GM12878 (cell line): ENCODE data around the gene SYT3. TPM values are rescaled to one million over a fixed set of nuclear protein-coding genes. Genes with fewer than 3 reads are reported as not detected.

Experiments
- ATAC-seq: fragments of 200-7000 bp; cut with Tn5 transposase; 3 replicates; pipeline ENCODE4 v1.9.1; 2020; ENCODE audit warnings: mild to moderate bottlenecking, moderate library complexity
- BruUV-seq: library from RNA; stranded (reverse); fragments of 400-500 nt; replicated peaks from 2 replicates; lab custom pipeline; 2021; lab: Mats Ljungman, UMichigan
- CTCF ChIA-PET: fragments of 300-600 bp; sonication (Branson Sonifier 250); formaldehyde crosslinking; extraction: SDS; loops from one replicate; lab custom pipeline; 2021; ENCODE audit warnings: inconsistent platforms; lab: Yijun Ruan, JAX
- POLR2A ChIA-PET: fragments of 350-600 bp; formaldehyde crosslinking; extraction: SDS; loops from one replicate; lab custom pipeline; 2021; ENCODE audit warnings: inconsistent platforms; lab: Charles Lee
- RAD21 ChIA-PET: fragments of 300-600 bp; sonication (Branson Sonifier 250); formaldehyde crosslinking; loops from one replicate; lab custom pipeline; 2023; ENCODE audit warnings: antibody characterized with exemption; ENCODE audit not compliant: unreplicated experiment; lab: Charles Lee
- SMC1A ChIA-PET: fragments of 300-600 bp; sonication (Branson Sonifier 250); formaldehyde crosslinking; loops from one replicate; lab custom pipeline; 2023; ENCODE audit not compliant: unreplicated experiment, uncharacterized antibody; lab: Charles Lee
- DNase-seq: peaks from one replicate; pipeline ENCODE4 v3.0.0-alpha.2; 2011; ENCODE audit warnings: low read depth, low spot score
- FAIRE-seq: peaks from 3 replicates; lab custom pipeline; 2011; peaks lifted over from hg19 to GRCh38; lab: Jason Lieb, UNC
- H2AFZ ChIP-seq: 2 replicates; pipeline ENCODE4 v1.6.0; 2011; ENCODE audit warnings: low read depth, low read length, control low read depth; ENCODE audit not compliant: control insufficient read depth
- H3K27ac ChIP-seq: 2 replicates; pipeline ENCODE4 v1.5.1; 2011; ENCODE audit warnings: control low read depth; ENCODE audit not compliant: control insufficient read depth, insufficient read depth
- H3K27me3 ChIP-seq, 2 experiments: replicated peaks in 1 of 2; 2 replicates each; pipeline versions ENCODE4 v1.6.0 to v1.6.1; 2011; ENCODE audit warnings: low read length in 1 of 2; ENCODE audit not compliant: control insufficient read depth in 2 of 2, insufficient read depth in 2 of 2
- H3K36me3 ChIP-seq, 2 experiments: 2 replicates each; pipeline ENCODE4 v1.5.1; 2011; ENCODE audit warnings: low read length in 1 of 2; ENCODE audit not compliant: control insufficient read depth in 2 of 2, insufficient read depth in 2 of 2
- H3K4me1 ChIP-seq: 2 replicates; pipeline ENCODE4 v1.6.1; 2011; ENCODE audit warnings: mild to moderate bottlenecking, low read length, moderate library complexity, mixed read lengths; ENCODE audit not compliant: control insufficient read depth, insufficient read depth
- H3K4me2 ChIP-seq: 2 replicates; pipeline ENCODE4 v1.6.0; 2011; ENCODE audit warnings: control low read depth; ENCODE audit not compliant: control insufficient read depth, insufficient read depth
- H3K4me3 ChIP-seq: fragments of 200-600 bp; sonication (generic); 2 replicates; pipeline ENCODE4 v1.5.1; 2016
- H3K79me2 ChIP-seq: 2 replicates; pipeline ENCODE4 v1.6.0; 2011; ENCODE audit warnings: low read length; ENCODE audit not compliant: control insufficient read depth, insufficient read depth
- H3K9ac ChIP-seq: 2 replicates; pipeline ENCODE4 v1.8.0; 2011; ENCODE audit warnings: low read length, control low read depth, mixed read lengths; ENCODE audit not compliant: control insufficient read depth, insufficient read depth
- H3K9me3 ChIP-seq: replicated peaks from 3 replicates; pipeline ENCODE4 v1.5.1; 2011; ENCODE audit warnings: mild to moderate bottlenecking, low read length; ENCODE audit not compliant: control insufficient read depth, insufficient read depth
- H4K20me1 ChIP-seq: 2 replicates; pipeline ENCODE4 v1.6.0; 2011; ENCODE audit not compliant: control insufficient read depth, insufficient read depth
- CHD4 ChIP-seq: fragments of 200-600 bp; sonication (generic); IDR thresholded peaks from 2 replicates; pipeline ENCODE4 v1.6.1; 2016; ENCODE audit warnings: mild to moderate bottlenecking
- NFXL1 ChIP-seq: fragments of 450-650 bp; IDR thresholded peaks from 2 replicates; pipeline ENCODE4 v1.6.1; 2017; ENCODE audit warnings: antibody characterized with exemption, mild to moderate bottlenecking, borderline replicate concordance
- NFYA ChIP-seq: IDR thresholded peaks from 2 replicates; pipeline ENCODE4 v1.6.1; 2011; ENCODE audit warnings: low read depth, mild to moderate bottlenecking, low read length, improper control_type of control experiment, borderline replicate concordance
- POLR2AphosphoS2 ChIP-seq: IDR thresholded peaks from 2 replicates; pipeline ENCODE4 v1.6.1; 2011; ENCODE audit warnings: low read depth, mild to moderate bottlenecking, low read length, improper control_type of control experiment, moderate library complexity
- POU2F2 ChIP-seq: IDR thresholded peaks from 3 replicates; pipeline ENCODE4 v1.6.1; 2011; ENCODE audit warnings: low read depth, mild to moderate bottlenecking, low read length, borderline replicate concordance
- WGBS: methylation state at CpG from one replicate; pipeline ENCODE4 v1.1.6; 2016; ENCODE audit warnings: low lambda C conversion rate; ENCODE audit not compliant: insufficient replicate concordance, insufficient coverage; ENCODE audit errors: missing lambda C conversion rate; 5-methylcytosine and 5-hydroxymethylcytosine counted together
- in situ Hi-C: fragments of 300-500 bp; cut with MboI; formaldehyde crosslinking; loops from 9 replicates; pipeline ENCODE4 v1.14.3; 2018; ENCODE audit warnings: mixed read lengths
- intact Hi-C: fragments of 100-400 bp; cut with micrococcal nuclease; formaldehyde crosslinking; loops from one replicate; pipeline ENCODE4 v1.14.2; 2022; ENCODE audit not compliant: unreplicated experiment
- polyA plus RNA-seq, 11 experiments: library from polyadenylated mRNA; depleted of rRNA in 4 of 11; unstranded in 6 of 11; stranded (reverse) in 5 of 11; fragments of >200 nt; fragmentation: Nextera tagmentation in 4 of 11; fragmentation: Illumina TruSeq in 1 of 11; extraction: Ambion mirVana in 4 of 11; extraction: Trizol in 1 of 11; gene quantifications; 1 replicate in 1 of 11; 2 replicates in 10 of 11; pipeline versions ENCODE4 v1.2.1 to v1.2.3, GENCODE V29; 2011 to 2016; ENCODE audit warnings: inconsistent platforms in 2 of 11, missing spikeins in 2 of 11, low read depth in 1 of 11
- total RNA-seq, 4 experiments: library from RNA; depleted of rRNA in 3 of 4; stranded (reverse); fragments of >200 nt in 3 of 4; fragmentation: Illumina TruSeq in 1 of 4; extraction: Trizol in 1 of 4; gene quantifications; 2 replicates each; pipeline versions ENCODE4 v1.2.1 to v1.2.3, GENCODE V29; 2013 to 2021
- TF ChIP-seq, protein P1 (sequence below): IDR thresholded peaks from 2 replicates; pipeline ENCODE4 v1.6.1; 2011; ENCODE audit warnings: low read depth, low read length, improper control_type of control experiment, borderline replicate concordance
- TF ChIP-seq, protein P2 (sequence below): fragments of 450-650 bp; IDR thresholded peaks from 2 replicates; pipeline ENCODE4 v1.6.1; 2017; ENCODE audit warnings: antibody characterized with exemption, mild to moderate bottlenecking, moderate library complexity
- TF ChIP-seq, protein P3 (sequence below): fragments of 450-650 bp; IDR thresholded peaks from 2 replicates; pipeline ENCODE4 v1.6.1; 2016; ENCODE audit warnings: mild to moderate bottlenecking
- TF ChIP-seq, protein P4 (sequence below): fragments of 450-650 bp; IDR thresholded peaks from 2 replicates; pipeline ENCODE4 v1.6.1; 2016; ENCODE audit warnings: mild to moderate bottlenecking, moderate library complexity, borderline replicate concordance

The SYT3 gene
- total and polyA plus RNA-seq, 10 of the 15 experiments (the other 5 are each of a cell fraction or from before 2014, with no cell fraction given) = 0.05 to 0.18 TPM; not detected in 8

DNA sequence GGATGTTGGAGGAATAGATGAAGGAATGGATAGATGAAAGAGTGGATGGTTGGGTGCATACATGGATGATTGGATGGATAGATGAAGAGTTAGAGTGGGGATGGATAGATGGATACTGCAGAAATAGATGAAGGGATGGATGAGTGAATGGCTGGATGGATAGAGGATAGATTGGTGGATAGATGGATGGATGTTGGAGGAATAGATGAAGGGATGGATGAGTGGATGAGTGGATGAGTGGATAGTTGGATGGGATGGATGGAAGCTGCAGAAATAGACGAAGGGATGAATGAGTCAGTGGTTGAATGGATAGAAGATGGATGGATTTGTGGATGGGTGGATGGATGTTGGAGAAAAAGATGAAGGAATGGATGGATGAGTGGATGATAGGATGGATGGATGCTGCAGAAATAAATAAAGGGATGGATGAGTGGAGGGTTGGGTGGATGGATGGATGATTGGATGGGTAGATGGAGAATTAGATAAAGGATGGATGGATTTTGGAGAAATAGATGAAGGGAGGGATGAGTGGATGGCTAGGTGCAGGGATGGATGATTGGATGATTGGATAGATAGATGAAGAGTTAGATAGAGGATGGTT is 4.7 kb upstream of the SYT3 start:
- no peak for TF ChIP-seq CHD4
- TF ChIP-seq, protein P1, sequence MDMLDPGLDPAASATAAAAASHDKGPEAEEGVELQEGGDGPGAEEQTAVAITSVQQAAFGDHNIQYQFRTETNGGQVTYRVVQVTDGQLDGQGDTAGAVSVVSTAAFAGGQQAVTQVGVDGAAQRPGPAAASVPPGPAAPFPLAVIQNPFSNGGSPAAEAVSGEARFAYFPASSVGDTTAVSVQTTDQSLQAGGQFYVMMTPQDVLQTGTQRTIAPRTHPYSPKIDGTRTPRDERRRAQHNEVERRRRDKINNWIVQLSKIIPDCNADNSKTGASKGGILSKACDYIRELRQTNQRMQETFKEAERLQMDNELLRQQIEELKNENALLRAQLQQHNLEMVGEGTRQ = no peak
- TF ChIP-seq, protein P2, sequence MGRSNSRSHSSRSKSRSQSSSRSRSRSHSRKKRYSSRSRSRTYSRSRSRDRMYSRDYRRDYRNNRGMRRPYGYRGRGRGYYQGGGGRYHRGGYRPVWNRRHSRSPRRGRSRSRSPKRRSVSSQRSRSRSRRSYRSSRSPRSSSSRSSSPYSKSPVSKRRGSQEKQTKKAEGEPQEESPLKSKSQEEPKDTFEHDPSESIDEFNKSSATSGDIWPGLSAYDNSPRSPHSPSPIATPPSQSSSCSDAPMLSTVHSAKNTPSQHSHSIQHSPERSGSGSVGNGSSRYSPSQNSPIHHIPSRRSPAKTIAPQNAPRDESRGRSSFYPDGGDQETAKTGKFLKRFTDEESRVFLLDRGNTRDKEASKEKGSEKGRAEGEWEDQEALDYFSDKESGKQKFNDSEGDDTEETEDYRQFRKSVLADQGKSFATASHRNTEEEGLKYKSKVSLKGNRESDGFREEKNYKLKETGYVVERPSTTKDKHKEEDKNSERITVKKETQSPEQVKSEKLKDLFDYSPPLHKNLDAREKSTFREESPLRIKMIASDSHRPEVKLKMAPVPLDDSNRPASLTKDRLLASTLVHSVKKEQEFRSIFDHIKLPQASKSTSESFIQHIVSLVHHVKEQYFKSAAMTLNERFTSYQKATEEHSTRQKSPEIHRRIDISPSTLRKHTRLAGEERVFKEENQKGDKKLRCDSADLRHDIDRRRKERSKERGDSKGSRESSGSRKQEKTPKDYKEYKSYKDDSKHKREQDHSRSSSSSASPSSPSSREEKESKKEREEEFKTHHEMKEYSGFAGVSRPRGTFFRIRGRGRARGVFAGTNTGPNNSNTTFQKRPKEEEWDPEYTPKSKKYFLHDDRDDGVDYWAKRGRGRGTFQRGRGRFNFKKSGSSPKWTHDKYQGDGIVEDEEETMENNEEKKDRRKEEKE = no peak
- TF ChIP-seq, protein P3, sequence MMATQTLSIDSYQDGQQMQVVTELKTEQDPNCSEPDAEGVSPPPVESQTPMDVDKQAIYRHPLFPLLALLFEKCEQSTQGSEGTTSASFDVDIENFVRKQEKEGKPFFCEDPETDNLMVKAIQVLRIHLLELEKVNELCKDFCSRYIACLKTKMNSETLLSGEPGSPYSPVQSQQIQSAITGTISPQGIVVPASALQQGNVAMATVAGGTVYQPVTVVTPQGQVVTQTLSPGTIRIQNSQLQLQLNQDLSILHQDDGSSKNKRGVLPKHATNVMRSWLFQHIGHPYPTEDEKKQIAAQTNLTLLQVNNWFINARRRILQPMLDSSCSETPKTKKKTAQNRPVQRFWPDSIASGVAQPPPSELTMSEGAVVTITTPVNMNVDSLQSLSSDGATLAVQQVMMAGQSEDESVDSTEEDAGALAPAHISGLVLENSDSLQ = no peak
- TF ChIP-seq NFYA = no peak
- no peak for TF ChIP-seq POU2F2
- no peak for TF ChIP-seq POLR2AphosphoS2
- TF ChIP-seq, protein P4, sequence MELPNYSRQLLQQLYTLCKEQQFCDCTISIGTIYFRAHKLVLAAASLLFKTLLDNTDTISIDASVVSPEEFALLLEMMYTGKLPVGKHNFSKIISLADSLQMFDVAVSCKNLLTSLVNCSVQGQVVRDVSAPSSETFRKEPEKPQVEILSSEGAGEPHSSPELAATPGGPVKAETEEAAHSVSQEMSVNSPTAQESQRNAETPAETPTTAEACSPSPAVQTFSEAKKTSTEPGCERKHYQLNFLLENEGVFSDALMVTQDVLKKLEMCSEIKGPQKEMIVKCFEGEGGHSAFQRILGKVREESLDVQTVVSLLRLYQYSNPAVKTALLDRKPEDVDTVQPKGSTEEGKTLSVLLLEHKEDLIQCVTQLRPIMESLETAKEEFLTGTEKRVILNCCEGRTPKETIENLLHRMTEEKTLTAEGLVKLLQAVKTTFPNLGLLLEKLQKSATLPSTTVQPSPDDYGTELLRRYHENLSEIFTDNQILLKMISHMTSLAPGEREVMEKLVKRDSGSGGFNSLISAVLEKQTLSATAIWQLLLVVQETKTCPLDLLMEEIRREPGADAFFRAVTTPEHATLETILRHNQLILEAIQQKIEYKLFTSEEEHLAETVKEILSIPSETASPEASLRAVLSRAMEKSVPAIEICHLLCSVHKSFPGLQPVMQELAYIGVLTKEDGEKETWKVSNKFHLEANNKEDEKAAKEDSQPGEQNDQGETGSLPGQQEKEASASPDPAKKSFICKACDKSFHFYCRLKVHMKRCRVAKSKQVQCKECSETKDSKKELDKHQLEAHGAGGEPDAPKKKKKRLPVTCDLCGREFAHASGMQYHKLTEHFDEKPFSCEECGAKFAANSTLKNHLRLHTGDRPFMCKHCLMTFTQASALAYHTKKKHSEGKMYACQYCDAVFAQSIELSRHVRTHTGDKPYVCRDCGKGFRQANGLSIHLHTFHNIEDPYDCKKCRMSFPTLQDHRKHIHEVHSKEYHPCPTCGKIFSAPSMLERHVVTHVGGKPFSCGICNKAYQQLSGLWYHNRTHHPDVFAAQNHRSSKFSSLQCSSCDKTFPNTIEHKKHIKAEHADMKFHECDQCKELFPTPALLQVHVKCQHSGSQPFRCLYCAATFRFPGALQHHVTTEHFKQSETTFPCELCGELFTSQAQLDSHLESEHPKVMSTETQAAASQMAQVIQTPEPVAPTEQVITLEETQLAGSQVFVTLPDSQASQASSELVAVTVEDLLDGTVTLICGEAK = no peak
- no peak for TF ChIP-seq NFXL1
- no peaks in the 10 kb centered on the region for H3K79me2 ChIP-seq
- H3K27ac ChIP-seq = no peak overlapping the region
- DNase-seq (no peak), FAIRE-seq (no peak), ATAC-seq (no peak)
- ChIA-PET CTCF (no interaction called here), POLR2A (interaction anchor here (1.3 kb wide), 1 partner anchor 11 kb away, joined by 4 read pairs; no protein-coding TSS in a partner anchor), RAD21 (no interaction called here), SMC1A (no interaction called here)
- H4K20me1 ChIP-seq = no peaks in the 10 kb centered on the region
- H3K27me3 ChIP-seq = peaks cover 2% of the 10 kb centered on the region in 2 experiments; a peak in 3 of 4 replicates
- no peak overlapping the region for H2AFZ ChIP-seq
- H3K4me3 ChIP-seq = no peak overlapping the region
- H3K9me3 ChIP-seq = no peaks in the 10 kb centered on the region
- no peak overlapping the region for H3K9ac ChIP-seq
- no peaks in the 10 kb centered on the region for H3K4me1 ChIP-seq
- WGBS = 0% methylated on average over 1 of the region's 1 CpG
- H3K4me2 ChIP-seq = no peak overlapping the region
- no TSS peak for BruUV-seq
- H3K36me3 ChIP-seq = no peaks in the 10 kb centered on the region
- in situ Hi-C loops (no loop called here), intact Hi-C loops (no loop called here)
